Panc1 (cell line): ENCODE measurements around the gene MORN1.

Source experiments
- POLR2AphosphoS5 ChIP-seq: IDR thresholded peaks from 2 replicates; pipeline ENCODE4 v1.6.1; 2012; ENCODE audit warnings: mild to moderate bottlenecking, low read depth, low read length, moderate library complexity
- SIN3A ChIP-seq: IDR thresholded peaks from 2 replicates; pipeline ENCODE4 v1.6.1; 2012; ENCODE audit warnings: low read depth, mild to moderate bottlenecking, low read length, moderate library complexity, borderline replicate concordance; ENCODE audit not compliant: insufficient read depth
- TCF7L2 ChIP-seq: IDR thresholded peaks from 2 replicates; pipeline ENCODE4 v1.6.1; 2011; ENCODE audit warnings: mild to moderate bottlenecking, low read depth, low read length, inconsistent platforms
- TF ChIP-seq, protein P1 (sequence below): fragments of 450-650 bp; IDR thresholded peaks from 2 replicates; pipeline ENCODE4 v1.5.1; 2017; ENCODE audit warnings: mild to moderate bottlenecking

DNA sequence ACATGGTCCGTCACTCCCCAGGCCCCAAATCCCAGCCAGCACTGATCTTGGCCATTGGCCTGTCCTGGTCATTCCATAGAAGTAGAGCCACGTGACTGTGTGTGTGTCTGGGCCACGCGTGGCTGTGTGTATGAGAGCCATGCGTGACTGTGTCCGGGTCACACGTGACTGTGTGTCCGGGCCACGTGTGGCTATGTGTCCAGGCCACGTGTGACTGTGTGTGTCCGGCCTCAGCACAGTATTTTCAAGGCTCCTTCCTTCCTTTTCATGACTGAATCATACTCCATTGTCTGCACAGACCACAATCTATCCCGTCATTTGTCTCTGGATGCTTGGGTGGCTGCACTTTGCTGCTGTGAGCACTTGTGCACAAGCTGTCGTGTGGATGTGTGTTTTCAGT, 95.8 kb downstream of the MORN1 start:
- no peak for TF ChIP-seq POLR2AphosphoS5
- TF ChIP-seq, protein P1, sequence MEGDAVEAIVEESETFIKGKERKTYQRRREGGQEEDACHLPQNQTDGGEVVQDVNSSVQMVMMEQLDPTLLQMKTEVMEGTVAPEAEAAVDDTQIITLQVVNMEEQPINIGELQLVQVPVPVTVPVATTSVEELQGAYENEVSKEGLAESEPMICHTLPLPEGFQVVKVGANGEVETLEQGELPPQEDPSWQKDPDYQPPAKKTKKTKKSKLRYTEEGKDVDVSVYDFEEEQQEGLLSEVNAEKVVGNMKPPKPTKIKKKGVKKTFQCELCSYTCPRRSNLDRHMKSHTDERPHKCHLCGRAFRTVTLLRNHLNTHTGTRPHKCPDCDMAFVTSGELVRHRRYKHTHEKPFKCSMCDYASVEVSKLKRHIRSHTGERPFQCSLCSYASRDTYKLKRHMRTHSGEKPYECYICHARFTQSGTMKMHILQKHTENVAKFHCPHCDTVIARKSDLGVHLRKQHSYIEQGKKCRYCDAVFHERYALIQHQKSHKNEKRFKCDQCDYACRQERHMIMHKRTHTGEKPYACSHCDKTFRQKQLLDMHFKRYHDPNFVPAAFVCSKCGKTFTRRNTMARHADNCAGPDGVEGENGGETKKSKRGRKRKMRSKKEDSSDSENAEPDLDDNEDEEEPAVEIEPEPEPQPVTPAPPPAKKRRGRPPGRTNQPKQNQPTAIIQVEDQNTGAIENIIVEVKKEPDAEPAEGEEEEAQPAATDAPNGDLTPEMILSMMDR, result no peak
- TF ChIP-seq SIN3A, result no peak
- no peak for TF ChIP-seq TCF7L2
